Effector CD4-positive, alpha-beta T cell (primary cell): ENCODE data around the gene CDH4.

Source experiments
- DNase-seq: peaks from one replicate; pipeline ENCODE4 v3.0.0-alpha.2; 2020

The CDH4 gene

DNA sequence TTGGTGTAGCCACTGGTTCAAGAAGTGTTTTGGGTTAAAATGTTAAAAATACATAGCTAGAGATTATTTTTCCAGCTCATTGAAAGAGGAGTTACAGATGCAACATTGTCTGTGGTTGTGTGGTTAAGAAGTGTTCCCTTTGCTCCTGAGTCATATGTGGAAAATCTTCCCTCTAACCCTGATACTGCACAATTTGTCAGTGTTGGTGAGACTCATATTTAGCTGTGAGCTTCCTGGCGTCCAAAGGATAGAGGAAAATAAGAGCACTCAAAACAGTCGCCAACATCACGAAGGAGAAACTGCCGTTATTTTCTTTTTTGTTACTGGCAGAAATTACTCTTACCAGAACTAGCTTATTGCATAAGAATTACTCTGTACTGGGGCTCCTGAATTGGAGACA lies 250.4 kb downstream of the CDH4 start:
- DNase-seq, result no peak

GRCh38 chr20:61503106-61503505 lies 251.0 kb downstream of the CDH4 start:
- no peak for DNase-seq

DNA sequence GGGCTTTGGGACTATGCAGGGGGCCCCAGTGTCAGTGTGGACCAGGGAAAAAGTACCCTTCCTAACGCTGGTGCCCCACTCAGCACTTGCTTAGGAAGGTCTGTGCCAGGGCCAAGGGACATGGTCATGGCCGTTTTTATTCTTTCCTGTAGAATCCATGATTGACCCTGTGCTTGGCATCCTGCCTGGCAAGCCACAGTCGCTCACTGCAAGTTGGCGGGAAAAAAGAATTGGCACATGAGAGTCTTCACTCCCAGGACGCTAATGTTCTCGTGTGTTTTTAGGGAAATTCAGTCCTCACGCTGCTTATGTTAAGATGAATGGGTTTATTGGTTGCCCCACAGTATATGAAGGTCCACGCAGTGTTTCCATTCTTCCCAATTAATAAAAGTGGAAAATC lies 253.4 kb downstream of the CDH4 start:
- no peak for DNase-seq

DNA sequence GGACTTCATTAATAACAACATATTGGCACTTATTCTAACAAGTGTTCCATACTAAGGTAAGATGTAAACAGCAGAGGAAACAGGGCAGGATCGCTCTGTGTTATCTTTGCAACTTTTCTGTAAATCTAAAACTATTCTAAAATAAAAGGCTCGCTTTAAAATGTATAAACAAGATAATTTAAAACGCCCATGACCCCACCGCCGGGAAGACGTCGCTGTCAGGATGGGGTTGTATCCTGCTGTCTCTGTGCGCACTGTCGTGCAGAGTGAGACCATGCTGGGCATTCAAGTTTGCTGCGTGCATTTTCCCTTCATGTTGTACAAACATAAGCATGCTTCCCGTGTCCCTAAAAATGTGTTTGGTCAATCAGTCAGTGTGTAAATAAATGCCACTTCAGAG lies 255.7 kb downstream of the CDH4 start:
- DNase-seq, result no peak

DNA sequence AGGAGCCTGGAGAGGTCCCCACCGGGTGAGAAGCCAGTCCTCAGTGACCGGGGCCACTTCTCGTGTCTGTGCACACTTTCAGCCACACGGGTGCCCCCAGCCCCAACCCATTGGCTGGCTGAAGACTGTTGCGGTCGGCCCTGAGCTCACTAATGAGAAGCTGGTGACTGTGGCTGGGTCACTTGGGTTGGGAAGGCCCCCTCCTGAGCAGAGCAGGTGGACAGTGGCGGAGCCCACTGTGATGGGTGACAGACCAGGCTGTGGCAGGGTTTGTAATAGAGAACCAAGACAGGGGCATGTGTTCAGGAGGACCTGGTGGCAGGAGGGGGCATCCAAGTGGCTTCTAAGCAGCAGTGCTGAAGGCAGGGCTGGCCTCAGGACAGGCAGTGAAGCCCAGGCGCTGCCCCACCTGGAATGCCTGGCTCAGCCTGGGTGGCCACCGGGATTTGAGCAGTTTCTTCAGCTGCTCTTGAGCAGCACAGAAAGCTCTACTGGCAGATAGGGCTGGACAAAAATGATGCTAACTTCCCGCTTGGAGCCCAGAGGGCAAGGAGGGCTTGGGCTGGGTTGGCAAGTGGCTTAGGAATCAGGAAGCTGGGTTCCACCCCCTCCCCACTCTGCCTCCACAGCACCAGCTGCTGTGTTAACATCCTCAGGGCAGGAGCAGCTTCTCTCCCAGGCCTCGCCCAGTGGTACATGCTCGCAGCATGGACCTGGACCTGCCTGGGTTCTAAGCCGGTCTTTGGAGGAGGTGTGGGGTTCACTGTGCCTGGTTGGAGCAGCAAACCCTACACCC lies 256.4 kb downstream of the CDH4 start:
- DNase-seq, result no peak

DNA sequence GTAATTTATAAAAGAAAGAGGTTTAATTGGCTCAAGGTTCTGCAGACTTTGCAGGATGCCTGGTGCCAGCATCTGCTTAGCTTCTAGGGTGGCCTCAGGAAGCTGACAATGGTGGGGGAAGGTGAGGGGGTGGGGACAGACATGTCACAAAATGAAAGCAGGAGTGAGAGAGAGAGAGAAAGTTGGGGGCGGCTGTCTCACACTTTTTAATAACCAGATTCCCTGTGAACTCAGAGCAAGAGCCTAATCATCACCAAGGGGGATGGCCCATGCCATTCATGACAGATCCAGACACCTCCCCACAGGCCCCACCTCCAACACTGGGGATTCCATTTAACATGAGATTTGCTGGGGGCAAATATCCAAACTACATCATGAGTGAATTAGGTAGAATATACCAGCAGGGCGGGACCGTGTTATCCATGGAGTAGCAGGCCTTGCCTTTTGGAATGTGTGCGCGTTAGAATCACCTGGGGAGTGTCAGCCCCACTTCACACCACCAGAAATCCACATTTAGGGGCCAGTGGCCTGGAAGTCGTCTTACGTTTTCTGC lies 258.8 kb downstream of the CDH4 start:
- DNase-seq, result no peak

- DNase-seq, result no peak
Observed at GRCh38 chr20:61512475-61512874, 260.4 kb downstream of the CDH4 start.

- DNase-seq, result no peak
Observed at GRCh38 chr20:61513124-61514017, 261.3 kb downstream of the CDH4 start.

DNA sequence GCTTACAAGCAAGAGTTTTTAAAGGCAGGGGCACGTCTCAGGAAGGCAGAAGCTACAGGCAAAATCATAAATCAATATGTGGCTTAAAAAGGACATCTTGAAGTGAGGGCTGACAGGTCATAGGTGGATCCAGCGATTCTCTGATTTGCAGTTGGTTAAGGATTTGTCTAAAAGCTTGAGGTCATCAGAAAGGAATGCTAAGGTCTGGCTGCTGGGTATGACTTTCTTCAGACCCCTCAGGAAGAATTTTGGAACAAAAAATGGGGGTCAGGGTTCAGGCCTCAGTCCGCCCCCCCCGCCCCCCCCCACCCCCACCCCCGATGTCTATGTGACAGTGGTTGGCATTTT lies 261.9 kb downstream of the CDH4 start:
- DNase-seq, result no peak

- DNase-seq, result no peak
Observed at GRCh38 chr20:61514396-61514795, 262.3 kb downstream of the CDH4 start.

DNA sequence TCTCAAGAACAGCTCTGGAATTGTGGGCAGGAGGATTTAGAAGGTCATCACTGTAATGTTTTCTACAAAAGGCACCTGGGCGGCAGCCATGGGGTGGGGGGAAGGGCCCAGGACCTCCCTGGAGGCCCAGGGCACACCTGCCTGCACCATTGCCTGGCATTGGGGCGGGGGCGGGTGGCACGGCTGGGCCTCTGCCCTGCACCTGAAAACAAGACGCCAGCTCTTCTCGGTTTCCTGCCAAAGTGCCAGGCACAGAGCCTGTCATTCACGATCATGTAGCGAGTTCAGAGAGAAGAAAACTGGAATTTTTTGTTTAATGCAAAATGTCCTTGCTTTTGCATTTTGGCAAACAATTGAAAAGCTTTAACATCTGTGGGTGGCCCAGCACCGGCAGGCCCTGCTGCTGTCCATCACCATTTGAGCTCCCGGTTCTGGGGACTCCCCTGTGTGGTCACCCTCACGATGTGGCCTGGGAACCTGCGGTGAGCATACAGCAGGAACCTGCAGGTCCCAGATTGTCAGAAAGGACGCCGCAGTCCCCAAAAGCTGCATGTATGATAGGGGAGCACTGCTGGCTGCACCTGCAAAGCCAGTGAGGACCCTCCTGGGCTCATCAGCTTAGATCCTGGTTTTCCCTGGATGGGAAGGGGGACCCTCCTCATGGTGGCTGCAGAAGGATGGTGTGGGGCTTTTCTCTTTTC lies 262.9 kb downstream of the CDH4 start:
- no peak for DNase-seq

DNA sequence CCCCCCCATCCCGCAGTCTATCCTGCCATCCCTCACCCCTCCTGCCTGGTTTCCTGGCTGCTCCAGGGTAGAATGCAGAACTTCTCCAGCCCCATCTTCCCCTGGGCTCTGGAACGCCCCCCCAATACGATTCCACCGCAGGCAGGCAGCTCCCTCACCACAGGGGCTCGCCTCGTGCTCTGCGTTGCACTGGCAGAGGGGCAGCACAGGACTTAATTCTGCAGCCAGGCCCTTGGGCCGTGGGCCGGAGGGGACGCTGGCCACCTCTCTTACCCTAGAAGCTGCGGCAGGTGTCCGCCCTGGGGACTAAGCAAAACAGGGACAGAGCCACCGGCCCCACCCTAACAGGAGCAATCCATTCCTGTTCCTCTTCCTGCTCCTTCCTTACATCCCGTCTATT lies 263.9 kb downstream of the CDH4 start:
- DNase-seq, result no peak

DNA sequence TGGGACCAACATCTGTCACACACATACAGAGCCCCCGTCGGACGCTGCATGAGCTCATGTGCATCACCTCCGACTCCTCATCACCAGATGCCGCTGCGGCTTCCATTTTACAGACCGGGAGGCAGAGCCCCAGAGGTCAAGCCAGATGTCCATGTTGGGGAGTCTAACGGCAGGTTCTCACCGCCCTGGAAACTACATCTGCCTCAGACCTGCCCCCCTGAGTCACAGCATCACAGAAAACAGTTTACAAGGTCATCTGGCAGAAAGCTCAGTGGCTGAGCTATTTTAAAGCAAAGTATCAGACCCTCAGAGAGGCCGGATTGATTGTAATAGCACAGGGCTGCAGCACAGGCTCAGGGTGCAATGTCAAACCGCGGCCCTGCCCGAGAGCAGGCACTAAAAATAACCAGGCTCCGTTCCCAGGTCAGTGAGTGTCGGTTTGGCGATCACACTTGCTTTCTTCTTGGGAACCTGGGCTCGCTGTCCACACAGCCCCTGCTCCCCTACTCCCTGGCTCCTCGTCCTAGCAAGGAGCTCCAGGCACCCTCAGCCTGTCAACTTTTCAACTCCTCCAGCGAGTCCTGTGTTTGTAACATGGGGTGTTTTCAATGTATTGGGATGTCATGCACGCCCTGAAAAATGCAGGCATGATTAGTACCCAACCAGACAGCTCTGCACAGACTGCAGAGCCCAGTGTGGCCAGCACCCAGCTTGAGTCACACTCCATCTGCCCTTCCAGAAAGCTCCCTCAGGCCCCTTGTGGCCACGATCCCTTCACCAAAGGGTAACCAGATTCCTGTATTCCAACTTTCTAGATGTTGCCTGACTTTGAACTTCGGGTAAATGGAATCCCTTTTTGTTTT lies 264.5 kb downstream of the CDH4 start:
- DNase-seq, result no peak

- DNase-seq, result no peak
Observed at GRCh38 chr20:61517419-61517818, 265.4 kb downstream of the CDH4 start.

DNA sequence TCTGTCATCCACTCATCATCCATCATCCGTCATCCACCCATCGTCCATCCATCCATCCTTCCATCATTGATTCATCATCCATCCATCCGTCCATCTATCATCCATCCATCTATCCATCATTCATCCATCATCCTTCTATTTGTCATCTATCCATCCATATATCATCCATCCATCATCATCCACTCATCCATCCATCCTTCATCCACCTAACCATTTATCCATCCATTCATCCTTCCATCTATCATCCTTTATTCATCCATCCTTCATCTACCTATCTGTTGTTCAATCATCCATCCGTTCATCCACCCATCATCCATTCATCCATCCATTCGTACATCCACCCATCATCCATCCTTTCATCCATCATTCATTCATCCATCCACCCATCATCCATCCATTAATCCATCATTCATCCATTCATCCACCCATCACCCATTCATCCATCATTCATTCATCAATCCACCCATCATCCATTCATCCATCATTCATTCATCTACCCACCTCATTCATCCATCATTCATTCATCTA lies 266.4 kb downstream of the CDH4 start:
- no peak for DNase-seq

DNA sequence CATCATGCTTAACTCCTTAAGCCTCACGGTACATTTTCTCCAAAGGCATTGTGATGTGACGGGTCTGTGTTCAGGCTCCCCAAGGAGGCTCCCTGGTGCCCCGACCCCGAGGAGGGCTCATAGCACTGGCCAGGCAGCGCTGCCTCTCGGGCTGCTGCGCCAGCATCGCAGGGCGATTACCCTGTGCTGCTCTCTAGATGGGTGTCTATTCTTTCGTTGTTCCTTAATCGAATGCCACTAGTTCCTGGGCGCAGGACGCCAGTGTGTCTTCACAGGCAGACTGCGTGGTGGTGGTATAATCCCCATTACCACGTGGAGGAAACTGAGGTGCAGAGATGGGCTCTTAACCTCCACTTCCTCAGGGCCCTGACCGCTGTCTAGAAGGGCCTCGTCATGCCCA lies 267.4 kb downstream of the CDH4 start:
- no peak for DNase-seq

DNA sequence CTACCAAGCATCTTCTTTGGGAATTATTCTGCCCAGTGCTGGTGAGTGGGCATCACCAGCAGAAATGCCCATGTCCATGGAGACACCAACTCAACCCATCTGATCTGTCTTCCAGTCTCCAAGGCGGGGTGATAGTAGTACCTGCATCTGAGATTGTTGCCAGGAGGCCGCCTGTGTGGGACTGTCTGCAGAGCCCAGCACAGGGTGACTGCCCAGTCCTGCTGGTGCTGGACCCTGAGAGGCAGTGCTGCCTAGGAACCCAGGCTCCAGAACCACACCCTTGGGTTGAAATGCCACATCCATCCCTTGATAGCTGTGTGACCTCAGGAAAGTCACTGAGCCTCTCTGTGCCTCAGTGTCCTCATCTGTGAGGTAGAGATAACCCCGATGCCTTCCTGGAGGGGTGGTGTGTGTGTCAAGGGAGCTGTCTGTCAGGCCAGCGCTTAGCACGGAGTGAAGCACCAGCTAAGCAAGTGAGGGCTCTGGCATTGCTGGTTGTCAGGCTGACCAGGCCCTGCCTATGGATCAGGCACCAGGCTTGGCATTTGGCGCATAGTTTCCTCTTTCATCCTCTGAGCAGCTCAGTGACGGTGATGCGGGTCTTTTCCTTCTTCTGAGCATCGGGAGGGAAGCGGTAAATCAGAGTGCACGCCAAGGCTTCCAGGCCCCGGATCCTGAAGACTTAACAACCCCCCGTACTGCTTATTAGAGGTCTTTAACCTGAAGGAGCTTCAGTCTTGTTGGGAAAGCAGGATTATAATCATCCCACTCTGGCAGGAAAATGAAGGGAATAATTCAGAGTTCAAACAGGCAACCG lies 268.2 kb downstream of the CDH4 start:
- DNase-seq, result no peak

GRCh38 chr20:61520893-61521460 lies 268.9 kb downstream of the CDH4 start:
- DNase-seq, result no peak

DNA sequence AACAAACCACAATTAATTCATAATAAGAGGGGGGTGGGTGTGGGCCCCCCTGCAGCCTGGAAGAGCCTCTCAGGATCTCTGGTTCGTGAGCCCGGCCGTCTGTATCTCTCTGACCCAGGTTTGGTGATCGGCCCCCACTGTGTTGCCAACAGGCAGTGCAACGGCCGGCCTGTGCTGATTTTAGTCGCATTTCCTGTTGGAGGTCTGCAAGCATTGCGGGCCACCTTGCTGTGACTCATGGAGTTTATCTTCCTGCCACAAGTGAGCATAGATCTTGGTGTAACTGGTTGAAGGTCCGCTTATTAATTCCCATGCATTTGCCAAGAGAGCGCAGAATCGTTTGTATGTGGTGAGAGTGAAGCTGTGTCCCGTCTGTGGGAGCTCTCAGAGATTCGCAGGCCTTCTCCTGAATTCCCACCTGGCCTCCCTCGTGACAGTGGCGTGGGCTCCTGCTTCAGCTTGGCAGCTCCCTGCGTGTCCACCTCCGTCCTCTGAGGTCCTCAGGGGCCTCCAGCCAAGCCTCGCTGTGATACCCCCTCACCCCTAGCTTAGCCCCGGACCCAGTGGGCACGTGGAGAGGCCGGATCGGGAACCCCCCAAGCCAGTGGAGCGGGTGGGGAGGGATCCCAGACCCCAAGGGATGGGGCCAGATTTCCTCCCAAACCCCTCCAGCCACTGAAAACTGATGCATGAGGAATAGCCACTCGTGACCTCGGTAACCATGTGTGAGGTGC lies 269.8 kb downstream of the CDH4 start:
- no peak for DNase-seq

GRCh38 chr20:61522498-61523090 lies 270.5 kb downstream of the CDH4 start:
- DNase-seq, result no peak
